ENCODE data around the gene ATIC.

Gene ATIC

GRCh38 chr2:215361876-215362561 lies 50.2 kb downstream of the ATIC start:
- DNase-seq = no peak

- DNase-seq = no peak
These were observed 50.7 kb downstream of the ATIC start for GRCh38 chr2:215362562-215362904.

- DNase-seq = no peak
These were observed 51.2 kb downstream of the ATIC start for GRCh38 chr2:215363039-215363438.

GRCh38 chr2:215363461-215364156 lies 51.8 kb downstream of the ATIC start:
- DNase-seq = no peak

- no peak for DNase-seq
These were observed 52.6 kb downstream of the ATIC start for GRCh38 chr2:215364157-215365155.

- DNase-seq = no peak
These were observed 53.4 kb downstream of the ATIC start for GRCh38 chr2:215365184-215365658.

GRCh38 chr2:215366440-215367032 lies 54.7 kb downstream of the ATIC start:
- DNase-seq = no peak

- DNase-seq = no peak
These were observed 56.0 kb downstream of the ATIC start for GRCh38 chr2:215367662-215368492.

- DNase-seq = no peak
These were observed 56.6 kb downstream of the ATIC start for GRCh38 chr2:215368493-215368809.

GRCh38 chr2:215369181-215369760 lies 57.4 kb downstream of the ATIC start:
- no peak for DNase-seq

- DNase-seq = no peak
These were observed 58.5 kb downstream of the ATIC start for GRCh38 chr2:215370112-215370965.

GRCh38 chr2:215371915-215372897 lies 60.3 kb downstream of the ATIC start:
- DNase-seq = no peak

GRCh38 chr2:215372968-215373649 lies 61.2 kb downstream of the ATIC start:
- no peak for DNase-seq

GRCh38 chr2:215374002-215374401 lies 62.1 kb downstream of the ATIC start:
- DNase-seq = no peak

GRCh38 chr2:215374642-215375466 lies 63.0 kb downstream of the ATIC start:
- DNase-seq = no peak

- no peak for DNase-seq
These were observed 63.6 kb downstream of the ATIC start for GRCh38 chr2:215375467-215375830.

- no peak for DNase-seq
These were observed 64.4 kb downstream of the ATIC start for GRCh38 chr2:215376103-215376780.
